H9 (cell line): ENCODE data around the gene BICDL2. TPM values are rescaled to one million over a fixed set of nuclear protein-coding genes. Genes with fewer than 3 reads are reported as not detected.

Experiments
- DNase-seq: peaks from one replicate; pipeline ENCODE4 v3.0.0-alpha.2; 2017
- H2AFZ ChIP-seq: one replicate; pipeline ENCODE4 v1.6.1; 2013; ENCODE audit warnings: mild to moderate bottlenecking, low read length, control low read depth, moderate library complexity
- H2AK5ac ChIP-seq: 2 replicates; pipeline ENCODE4 v1.6.1; 2013; ENCODE audit warnings: low read length, control low read depth, mixed read lengths; ENCODE audit not compliant: insufficient read length
- H2BK120ac ChIP-seq: one replicate; pipeline ENCODE4 v1.6.1; 2013; ENCODE audit warnings: low read depth, mild to moderate bottlenecking, low read length, control low read depth, inconsistent platforms; ENCODE audit not compliant: poor library complexity, severe bottlenecking
- H2BK12ac ChIP-seq: 2 replicates; pipeline ENCODE4 v1.6.1; 2013; ENCODE audit warnings: low read length, control low read depth, mixed read lengths, low read depth; ENCODE audit not compliant: insufficient read length
- H2BK15ac ChIP-seq: 2 replicates; pipeline ENCODE4 v1.6.1; 2013; ENCODE audit warnings: low read depth, low read length, control low read depth
- H2BK20ac ChIP-seq: one replicate; pipeline ENCODE4 v1.6.1; 2013; ENCODE audit warnings: low read depth, mild to moderate bottlenecking, low read length, control low read depth, inconsistent platforms; ENCODE audit not compliant: poor library complexity, severe bottlenecking
- H2BK5ac ChIP-seq: 2 replicates; pipeline ENCODE4 v1.6.1; 2013; ENCODE audit warnings: low read length, control low read depth, mixed read lengths; ENCODE audit not compliant: insufficient read length
- H3K14ac ChIP-seq: 2 replicates; pipeline ENCODE4 v1.6.1; 2013; ENCODE audit warnings: low read length, control low read depth; ENCODE audit not compliant: insufficient read depth
- H3K18ac ChIP-seq: 2 replicates; pipeline ENCODE4 v1.6.1; 2013; ENCODE audit warnings: low read depth, mild to moderate bottlenecking, mixed read lengths, low read length, control low read depth; ENCODE audit not compliant: insufficient read length
- H3K23ac ChIP-seq: 2 replicates; pipeline ENCODE4 v1.6.1; 2013; ENCODE audit warnings: low read length, control low read depth, mixed read lengths, low read depth; ENCODE audit not compliant: insufficient read length
- H3K23me2 ChIP-seq: 2 replicates; pipeline ENCODE4 v1.6.1; 2013; ENCODE audit warnings: low read depth, mild to moderate bottlenecking, mixed read lengths, low read length, control low read depth; ENCODE audit not compliant: insufficient read length, poor library complexity, severe bottlenecking
- H3K27ac ChIP-seq: 2 replicates; pipeline ENCODE4 v1.5.1; 2013; ENCODE audit warnings: low read length, control low read depth, mixed read lengths, low read depth; ENCODE audit not compliant: insufficient read length
- H3K27me3 ChIP-seq: 2 replicates; pipeline ENCODE4 v1.6.1; 2013; ENCODE audit warnings: low read length, control low read depth, inconsistent platforms; ENCODE audit not compliant: insufficient read depth
- H3K4ac ChIP-seq: 2 replicates; pipeline ENCODE4 v1.6.1; 2013; ENCODE audit warnings: low read depth, mild to moderate bottlenecking, control low read depth, inconsistent platforms, low read length, moderate library complexity
- H3K4me1 ChIP-seq: 2 replicates; pipeline ENCODE4 v1.6.1; 2013; ENCODE audit warnings: low read length, control low read depth, inconsistent platforms; ENCODE audit not compliant: insufficient read depth
- H3K4me2 ChIP-seq: 2 replicates; pipeline ENCODE4 v1.6.1; 2013; ENCODE audit warnings: low read length, control low read depth, mixed read lengths; ENCODE audit not compliant: insufficient read length, insufficient read depth
- H3K56ac ChIP-seq: 2 replicates; pipeline ENCODE4 v1.6.1; 2013; ENCODE audit warnings: low read depth, mild to moderate bottlenecking, mixed read lengths, low read length, control low read depth; ENCODE audit not compliant: insufficient read length
- H3K79me1 ChIP-seq: 2 replicates; pipeline ENCODE4 v1.6.1; 2013; ENCODE audit warnings: low read depth, mild to moderate bottlenecking, moderate library complexity, low read length, control low read depth, inconsistent platforms; ENCODE audit not compliant: insufficient read depth, poor library complexity, severe bottlenecking
- H3K79me2 ChIP-seq: 2 replicates; pipeline ENCODE4 v1.6.1; 2013; ENCODE audit warnings: low read length, control low read depth, inconsistent platforms; ENCODE audit not compliant: insufficient read depth
- H3K9ac ChIP-seq: 2 replicates; pipeline ENCODE4 v1.6.1; 2013; ENCODE audit warnings: low read length, control low read depth, mixed read lengths; ENCODE audit not compliant: insufficient read length; ENCODE audit errors: extremely low read depth
- H3K9me3 ChIP-seq: one replicate; pipeline ENCODE4 v1.6.1; 2013; ENCODE audit warnings: low read depth, low read length, inconsistent platforms; ENCODE audit not compliant: control insufficient read depth
- H3T11ph ChIP-seq: one replicate; pipeline ENCODE4 v1.6.1; 2013; ENCODE audit warnings: mild to moderate bottlenecking, low read length, control low read depth, inconsistent platforms
- H4K20me1 ChIP-seq: one replicate; pipeline ENCODE4 v1.6.1; 2013; ENCODE audit not compliant: control insufficient read depth, insufficient read length, insufficient read depth
- H4K5ac ChIP-seq: 2 replicates; pipeline ENCODE4 v1.6.1; 2013; ENCODE audit warnings: low read depth, mild to moderate bottlenecking, mixed read lengths, low read length, control low read depth; ENCODE audit not compliant: insufficient read length
- H4K8ac ChIP-seq: replicated peaks from 2 replicates; pipeline ENCODE4 v1.6.1; 2013; ENCODE audit warnings: low read length, control low read depth, mixed read lengths, low read depth; ENCODE audit not compliant: insufficient read length
- H4K91ac ChIP-seq: 2 replicates; pipeline ENCODE4 v1.6.1; 2013; ENCODE audit warnings: low read depth, mild to moderate bottlenecking, moderate library complexity, mixed read lengths, low read length, control low read depth; ENCODE audit not compliant: insufficient read length
- H3K27ac Mint-ChIP-seq, 3 experiments: 2 replicates in 2 of 3; 3 replicates in 1 of 3; pipeline ENCODE4 v1.8.0; 2020 to 2021; ENCODE audit warnings: mixed read lengths in 3 of 3, mild to moderate bottlenecking in 1 of 3, moderate library complexity in 1 of 3
- H3K27me3 Mint-ChIP-seq: 2 replicates; pipeline ENCODE4 v1.8.0; 2021; ENCODE audit warnings: low read depth, mild to moderate bottlenecking, moderate library complexity, mixed read lengths
- H3K36me3 Mint-ChIP-seq, 3 experiments: 2 replicates in 2 of 3; 3 replicates in 1 of 3; pipeline ENCODE4 v1.8.0; 2020 to 2021; ENCODE audit warnings: low read depth in 3 of 3, mixed read lengths in 3 of 3; ENCODE audit not compliant: insufficient read depth in 1 of 3
- H3K4me1 Mint-ChIP-seq, 2 experiments: 2 replicates each; pipeline ENCODE4 v1.8.0; 2020; ENCODE audit warnings: mixed read lengths in 2 of 2
- H3K4me3 Mint-ChIP-seq, 2 experiments: 2 replicates in 1 of 2; 3 replicates in 1 of 2; pipeline ENCODE4 v1.8.0; 2020 to 2021; ENCODE audit warnings: mild to moderate bottlenecking in 2 of 2, mixed read lengths in 2 of 2, moderate library complexity in 1 of 2
- H3K9me3 Mint-ChIP-seq, 2 experiments: 2 replicates in 1 of 2; 3 replicates in 1 of 2; pipeline ENCODE4 v1.8.0; 2020; ENCODE audit warnings: mild to moderate bottlenecking in 2 of 2, mixed read lengths in 2 of 2, moderate library complexity in 1 of 2
- WGBS: extraction: QIAGEN DNeasy Blood & Tissue Kit; methylation state at CpG from one replicate; pipeline ENCODE4 v1.1.7; 2013; ENCODE audit warnings: missing lambda C conversion rate, low lambda C conversion rate, mixed read lengths; ENCODE audit not compliant: insufficient read length; ENCODE audit errors: extremely low coverage; 5-methylcytosine and 5-hydroxymethylcytosine counted together
- total RNA-seq: library from RNA; stranded (reverse); gene quantifications from 2 replicates; pipeline ENCODE4 v1.2.1, GENCODE V29; 2021
- TF ChIP-seq, protein P1 (sequence below): fragments of 200-600 bp; sonication (generic); conservative IDR thresholded peaks from 3 replicates; pipeline ENCODE4 v1.8.0; 2021; ENCODE audit warnings: antibody characterized with exemption, mild to moderate bottlenecking

BICDL2 gene
- total RNA-seq, 1 experiment from 2014 or later = 13.5 TPM

DNA sequence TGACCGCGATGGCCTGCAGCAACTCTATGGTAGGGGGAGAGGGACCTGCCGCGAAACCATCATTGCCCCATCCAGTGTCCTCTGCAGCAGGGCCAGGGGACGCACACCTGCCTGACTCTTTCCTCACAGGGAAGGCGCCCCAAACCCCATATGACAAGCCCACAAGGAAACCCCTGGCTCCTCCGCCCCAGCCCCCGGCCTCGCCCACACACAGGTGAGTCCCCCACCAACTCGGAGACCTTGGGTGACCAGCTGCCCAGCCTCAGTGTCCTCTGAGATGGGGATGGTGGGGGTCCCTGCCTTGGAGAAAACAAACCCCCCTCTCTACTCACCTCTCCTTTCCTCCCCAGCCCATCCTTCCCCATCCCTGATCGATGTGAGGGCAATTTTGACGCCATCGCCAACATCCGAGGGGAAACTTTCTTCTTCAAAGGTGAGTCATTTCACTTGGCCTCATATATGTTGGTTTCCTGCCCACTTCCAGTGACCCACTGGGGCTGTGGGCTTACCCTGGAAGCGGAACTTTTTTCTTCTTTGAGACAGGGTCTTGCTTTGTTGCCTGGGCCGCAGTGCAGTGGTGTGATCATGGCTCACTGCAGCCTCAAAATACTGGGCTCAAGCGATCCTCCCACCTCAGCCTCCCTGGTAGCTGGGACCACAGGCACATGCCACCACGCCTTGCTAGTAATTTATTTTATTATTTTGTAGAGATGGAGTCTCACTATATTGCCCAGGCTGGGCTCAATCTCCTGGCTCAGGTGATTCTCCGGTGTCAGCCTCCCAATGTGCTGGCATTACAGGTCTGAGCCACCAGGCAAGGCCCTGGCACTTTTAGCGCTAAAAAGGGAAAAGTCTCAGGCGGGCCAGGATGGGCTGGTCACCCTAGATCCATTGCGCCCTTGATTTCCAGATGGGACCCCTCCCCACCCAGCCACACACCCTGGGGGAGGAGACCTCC lies 20.7 kb upstream of the BICDL2 start:
- Histone ChIP-seq H4K8ac (no peak overlapping the region), H4K5ac (no peak overlapping the region), H2AFZ (no peak overlapping the region), H3K4ac (no peak overlapping the region), H3K4me2 (peak overlapping the region; percentile 58), H3K79me2 (no peaks in the 10 kb centered on the region), H2BK15ac (no peak overlapping the region), H2BK5ac (no peak overlapping the region), H2BK20ac (no peak overlapping the region), H3K18ac (no peak overlapping the region), H3K56ac (no peak overlapping the region), H3K27ac (no peak overlapping the region), H2AK5ac (no peak overlapping the region), H4K91ac (no peak overlapping the region), H3T11ph (no peak overlapping the region), H3K9me3 (no peaks in the 10 kb centered on the region), H3K4me1 (no peaks in the 10 kb centered on the region), H3K79me1 (no peaks in the 10 kb centered on the region), H2BK12ac (no peak overlapping the region), H3K27me3 (peaks cover 2% of the 10 kb centered on the region; the same call in 1 of the 2 replicates), H3K23ac (no peak overlapping the region), H2BK120ac (no peak overlapping the region), H3K14ac (no peak overlapping the region; the same call in 1 of the 2 replicates), H3K23me2 (peaks cover 14% of the 10 kb centered on the region), H3K9ac (no peak overlapping the region), H4K20me1 (no peaks in the 10 kb centered on the region)
- H3K4me3 Mint-ChIP-seq = peak overlapping the region; percentile 34 to 64; a peak in 3 of 5 replicates
- H3K36me3 Mint-ChIP-seq = peaks cover 6 to 24% (median 14%) of the 10 kb centered on the region in 3 experiments
- H3K27me3 Mint-ChIP-seq = peaks cover 34% of the 10 kb centered on the region
- WGBS = no CpG with 5 or more reads among the region's 22 CpGs
- TF ChIP-seq, protein P1, sequence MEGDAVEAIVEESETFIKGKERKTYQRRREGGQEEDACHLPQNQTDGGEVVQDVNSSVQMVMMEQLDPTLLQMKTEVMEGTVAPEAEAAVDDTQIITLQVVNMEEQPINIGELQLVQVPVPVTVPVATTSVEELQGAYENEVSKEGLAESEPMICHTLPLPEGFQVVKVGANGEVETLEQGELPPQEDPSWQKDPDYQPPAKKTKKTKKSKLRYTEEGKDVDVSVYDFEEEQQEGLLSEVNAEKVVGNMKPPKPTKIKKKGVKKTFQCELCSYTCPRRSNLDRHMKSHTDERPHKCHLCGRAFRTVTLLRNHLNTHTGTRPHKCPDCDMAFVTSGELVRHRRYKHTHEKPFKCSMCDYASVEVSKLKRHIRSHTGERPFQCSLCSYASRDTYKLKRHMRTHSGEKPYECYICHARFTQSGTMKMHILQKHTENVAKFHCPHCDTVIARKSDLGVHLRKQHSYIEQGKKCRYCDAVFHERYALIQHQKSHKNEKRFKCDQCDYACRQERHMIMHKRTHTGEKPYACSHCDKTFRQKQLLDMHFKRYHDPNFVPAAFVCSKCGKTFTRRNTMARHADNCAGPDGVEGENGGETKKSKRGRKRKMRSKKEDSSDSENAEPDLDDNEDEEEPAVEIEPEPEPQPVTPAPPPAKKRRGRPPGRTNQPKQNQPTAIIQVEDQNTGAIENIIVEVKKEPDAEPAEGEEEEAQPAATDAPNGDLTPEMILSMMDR = no peak
- DNase-seq = no peak
- H3K27ac Mint-ChIP-seq = 0 out of 7 replicates have a peak overlapping the region, but pooled peaks of 1 of the 3 experiments have one; percentile 20
- H3K9me3 Mint-ChIP-seq = no peaks in the 10 kb centered on the region; a peak in 2 of 5 replicates
- H3K4me1 Mint-ChIP-seq = peaks cover 20 to 36% of the 10 kb centered on the region in 2 experiments
